ENCODE results near the gene OTC. TPM values are rescaled to one million over a fixed set of nuclear protein-coding genes. Genes with fewer than 3 reads are reported as not detected.

OTC gene
- polyA plus RNA-seq, 10 donors: 0.20 TPM; not detected in 9

GRCh38 chrX:38468563-38469157 lies 116.3 kb downstream of the OTC start:
- DNase-seq: no peak

Other genes starting within 250 kb of the OTC start
- 10 to 100 TPM; 32.7 to 68.8 (median 41.2) TPM for gene SRPX, start 131.7 kb upstream of the OTC start, polyA plus RNA-seq (ENCODE audit: insufficient read length in 10 of 10)
- 10 to 100 TPM in 1 of 10 donors, 1 to 10 TPM in 9; 4.4 to 10.4 (median 6.5) TPM for gene RPGR, start 25.1 kb upstream of the OTC start, polyA plus RNA-seq (ENCODE audit: insufficient read length in 10 of 10)
- gene TSPAN7, start 208.9 kb downstream of the OTC start, polyA plus RNA-seq (ENCODE audit: insufficient read length in 10 of 10): 100 to 1,000 TPM in 8 of 10 donors, 10 to 100 TPM in 2; 79.7 to 142 (median 122) TPM